Erythroblast (primary cell): ENCODE data around the gene PIGU.

Experiments used
- GATA1 ChIP-seq: IDR thresholded peaks from 2 replicates; pipeline ENCODE4 v1.6.1; 2011; ENCODE audit warnings: low read depth, mild to moderate bottlenecking, control low read depth, low read length, moderate library complexity
- POLR2A ChIP-seq: IDR thresholded peaks from 2 replicates; pipeline ENCODE4 v1.6.1; 2011; ENCODE audit warnings: mild to moderate bottlenecking, low read length

DNA sequence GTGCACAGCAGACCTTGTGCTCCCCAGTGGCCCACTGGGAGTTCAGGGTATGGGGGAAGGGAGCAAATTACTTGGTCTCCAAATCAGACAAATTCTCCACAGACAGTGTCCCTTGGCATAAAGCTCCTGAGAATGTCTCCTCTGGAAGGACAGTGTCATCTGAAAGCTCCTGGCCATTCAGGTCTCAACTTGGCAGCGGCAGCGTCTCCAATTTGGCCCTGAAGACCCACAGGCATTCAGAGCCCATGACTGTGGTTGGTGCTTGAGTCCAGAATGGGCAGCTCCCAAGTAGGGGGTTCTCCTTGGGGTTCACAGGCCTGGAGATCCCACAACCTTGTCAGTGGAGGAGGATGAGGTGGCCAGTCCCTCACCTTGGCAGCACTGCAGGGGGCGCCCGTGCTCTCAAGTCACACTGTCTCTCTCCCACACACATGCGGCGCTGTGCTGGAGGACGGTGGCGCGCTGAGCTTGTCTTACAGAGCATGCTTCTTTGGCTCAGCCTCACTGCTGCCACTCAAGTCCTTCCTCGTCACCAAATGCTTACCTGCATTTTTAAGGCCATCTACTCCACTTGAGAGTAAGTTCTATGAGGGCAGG, 140.0 kb downstream of the PIGU start:
- TF ChIP-seq POLR2A (no peak), GATA1 (no peak)
